GM19193 (cell line): ENCODE measurements around the gene CMTM5.

Experiments
- POLR2A ChIP-seq: IDR thresholded peaks from 4 replicates; pipeline ENCODE4 v1.6.1; 2011; ENCODE audit not compliant: insufficient read depth, insufficient read length; ENCODE audit errors: extremely low read depth

The CMTM5 gene, protein sequence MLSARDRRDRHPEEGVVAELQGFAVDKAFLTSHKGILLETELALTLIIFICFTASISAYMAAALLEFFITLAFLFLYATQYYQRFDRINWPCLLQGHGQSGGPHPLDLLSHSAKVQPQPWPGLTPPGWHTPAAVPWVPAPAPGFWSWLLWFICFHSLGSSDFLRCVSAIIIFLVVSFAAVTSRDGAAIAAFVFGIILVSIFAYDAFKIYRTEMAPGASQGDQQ

DNA sequence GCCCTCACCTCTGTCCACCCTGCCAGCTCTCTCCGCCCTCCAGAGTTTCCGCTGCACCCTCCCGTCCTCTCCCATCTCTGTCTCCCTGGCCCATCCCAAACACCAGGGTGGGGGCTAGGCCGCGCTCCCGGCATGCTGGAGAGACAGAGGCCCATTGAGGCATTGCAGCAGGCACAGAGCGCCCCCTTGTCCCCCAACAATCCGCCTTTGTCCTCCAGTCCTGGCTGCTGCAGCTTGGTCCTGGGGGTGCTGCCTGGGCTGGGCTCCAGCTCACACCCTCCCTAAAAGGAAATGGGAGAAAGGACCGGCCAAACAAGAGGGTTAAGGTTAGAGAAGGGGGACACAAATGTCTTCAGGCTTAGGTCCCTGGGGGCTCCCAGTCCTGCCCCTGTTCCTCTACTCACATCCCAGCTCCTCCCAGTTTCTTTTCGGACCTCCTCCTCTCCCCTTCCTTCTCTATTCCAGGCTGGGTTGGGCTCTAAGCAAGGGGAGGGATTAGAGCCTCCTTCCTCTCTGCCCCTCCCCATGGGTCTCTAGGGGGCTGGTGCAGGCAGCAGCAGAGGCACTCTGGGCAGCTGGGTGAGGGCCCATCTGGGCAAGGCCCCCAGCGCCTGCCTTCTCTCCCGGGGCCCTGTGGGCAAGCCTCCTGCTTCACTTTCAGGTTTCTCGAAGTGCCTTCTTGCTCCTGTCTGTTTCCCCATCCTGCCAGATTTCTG lies at the start of gene CMTM5:
Gene CMTM5, plus strand, starts transcription at position 565 of the 716 bp plus-strand sequence. CDS start 206 bp downstream, outside the sequence.
- TF ChIP-seq POLR2A: no peak

DNA sequence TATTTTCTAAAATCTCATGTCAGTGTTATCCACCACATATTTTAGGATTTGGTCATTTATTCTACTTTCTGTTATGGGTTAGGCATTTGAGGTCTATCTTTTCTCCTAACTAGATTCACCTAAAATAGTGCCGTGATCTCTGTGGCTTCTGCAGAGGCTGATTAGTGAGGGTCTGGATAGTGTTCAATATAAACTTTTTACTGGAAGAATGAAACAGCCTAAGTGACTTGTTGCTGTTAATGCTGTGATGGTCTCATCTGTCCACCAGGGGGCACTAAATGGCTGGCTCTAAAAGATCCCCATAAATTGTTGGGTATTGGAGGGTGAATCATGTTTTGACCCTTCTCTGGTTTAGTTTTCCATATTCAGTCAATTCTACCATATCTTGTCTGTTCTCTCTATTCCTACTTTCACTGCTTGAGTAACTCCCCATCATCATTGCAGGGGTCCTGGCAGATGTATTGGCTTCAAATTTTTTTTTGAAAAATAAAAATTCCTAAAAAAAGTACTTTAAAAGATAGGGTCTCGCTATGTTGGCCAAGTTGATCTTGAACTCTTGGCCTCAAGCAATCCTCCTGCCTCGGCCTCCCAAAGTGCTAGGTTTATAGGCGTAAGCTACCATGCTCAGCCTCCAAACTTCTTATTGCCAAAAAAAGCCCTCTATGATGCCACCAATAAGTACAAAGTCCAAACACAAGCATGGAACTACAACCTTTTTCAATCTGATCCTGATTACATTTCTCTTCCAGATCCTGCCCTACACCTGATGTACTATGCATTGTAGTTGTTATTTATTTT lies 48.7 kb upstream of the CMTM5 start:
- no peak for TF ChIP-seq POLR2A

DNA sequence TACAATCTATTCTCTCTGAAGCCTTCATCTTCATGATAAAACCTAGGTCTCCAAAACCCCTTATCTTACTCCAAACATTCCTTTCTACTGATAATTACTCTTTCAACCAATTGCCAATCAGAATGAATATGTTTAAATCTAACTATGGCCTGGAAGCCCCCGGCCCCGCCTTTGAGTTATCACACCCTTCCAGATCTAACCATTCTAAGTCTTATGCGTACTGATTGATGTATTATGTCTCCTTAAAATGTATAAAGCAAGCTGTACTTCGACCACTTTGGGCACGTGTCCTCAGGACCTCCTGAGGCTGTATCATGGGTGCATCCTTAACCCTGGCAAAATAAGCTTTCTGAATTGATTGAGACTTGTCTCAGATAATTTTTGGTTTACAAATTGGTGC lies 41.2 kb upstream of the CMTM5 start:
- no peak for TF ChIP-seq POLR2A

DNA sequence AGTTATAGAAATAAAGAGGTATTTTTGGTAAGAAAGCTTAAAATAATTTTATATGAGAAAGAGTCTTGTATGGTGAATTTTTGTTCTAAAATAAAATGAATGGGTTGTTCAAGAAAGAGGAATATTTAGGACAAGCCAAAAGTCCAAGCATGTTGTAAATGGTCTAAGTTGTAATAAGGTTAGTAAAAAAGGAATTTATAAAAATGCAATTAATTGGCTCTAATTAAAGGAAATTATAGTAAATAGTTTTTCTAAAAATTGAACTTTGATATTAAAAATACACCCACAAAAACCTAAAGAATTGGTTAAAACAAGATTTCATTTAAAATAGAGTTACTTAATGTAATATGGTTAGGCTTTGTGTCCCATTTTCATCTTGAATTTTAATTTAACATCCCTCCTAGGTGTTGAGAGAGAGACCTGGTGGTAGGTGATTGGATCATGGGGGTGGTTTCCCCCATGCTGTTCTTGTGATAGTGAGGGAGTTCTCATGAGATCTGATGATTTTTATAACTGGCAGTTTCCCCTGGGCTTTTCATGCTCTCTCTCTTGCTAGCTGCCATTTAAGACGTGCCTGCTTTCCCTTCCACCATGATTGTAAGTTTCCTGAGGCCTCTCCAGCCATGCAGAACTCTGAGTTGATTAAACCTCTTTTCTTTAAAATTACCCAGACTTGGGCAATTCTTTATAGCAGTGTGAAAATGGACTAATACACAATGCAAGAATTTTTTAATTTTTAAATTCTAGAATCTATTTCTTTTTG lies 37.2 kb upstream of the CMTM5 start:
- TF ChIP-seq POLR2A: no peak

DNA sequence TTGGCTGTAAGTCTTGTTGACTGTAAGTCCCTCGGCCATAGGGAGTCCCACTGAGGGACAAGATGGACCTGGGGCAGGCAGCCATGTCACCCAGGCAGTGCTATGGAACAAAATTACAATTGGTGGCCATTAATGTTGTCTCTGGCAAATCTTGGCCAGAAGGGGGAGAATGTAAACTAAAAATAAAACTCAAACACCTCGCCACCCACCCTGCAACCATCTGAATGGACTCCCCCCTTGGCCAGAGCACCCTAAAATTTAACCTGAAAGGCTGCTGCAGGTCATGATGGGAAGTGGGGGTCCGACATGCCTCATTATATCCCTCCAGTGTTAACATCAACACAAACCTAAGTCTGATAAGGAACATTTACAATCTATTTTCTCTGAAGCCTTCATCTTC lies 32.4 kb upstream of the CMTM5 start:
- no peak for TF ChIP-seq POLR2A

DNA sequence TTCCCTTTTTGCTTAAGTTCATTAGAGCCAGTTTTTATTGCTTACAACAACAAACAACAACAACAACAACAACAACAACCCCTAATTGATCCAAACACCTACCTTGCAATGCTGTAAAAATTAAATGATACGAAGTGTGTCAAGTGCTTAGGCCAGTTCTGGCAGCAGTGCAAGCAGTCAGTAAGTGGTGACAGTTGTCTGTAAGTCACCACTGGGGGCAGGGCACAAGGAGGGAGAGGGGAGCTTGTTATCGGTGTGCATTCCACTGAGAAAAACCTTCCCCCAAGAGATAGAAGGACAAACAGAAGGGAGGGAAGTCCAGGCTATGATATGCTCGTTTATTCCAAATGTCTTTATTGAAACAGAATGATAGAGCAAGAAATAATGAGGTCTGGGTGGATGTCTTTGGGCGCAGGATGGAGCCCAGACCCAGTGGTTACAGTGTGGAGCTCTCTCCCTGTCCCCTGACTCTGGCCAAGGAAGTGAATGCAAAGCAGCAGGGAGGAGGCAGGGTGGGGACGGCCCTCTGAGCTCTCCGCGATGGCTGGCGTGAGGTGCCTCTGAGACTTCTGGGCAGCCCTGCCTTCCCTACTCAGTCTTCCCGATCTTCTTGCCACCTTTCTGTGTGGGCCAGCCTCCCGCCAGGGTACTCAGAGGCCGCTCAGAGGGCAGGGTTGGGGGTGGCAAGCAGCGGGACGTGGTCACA lies 30.7 kb upstream of the CMTM5 start:
- no peak for TF ChIP-seq POLR2A

DNA sequence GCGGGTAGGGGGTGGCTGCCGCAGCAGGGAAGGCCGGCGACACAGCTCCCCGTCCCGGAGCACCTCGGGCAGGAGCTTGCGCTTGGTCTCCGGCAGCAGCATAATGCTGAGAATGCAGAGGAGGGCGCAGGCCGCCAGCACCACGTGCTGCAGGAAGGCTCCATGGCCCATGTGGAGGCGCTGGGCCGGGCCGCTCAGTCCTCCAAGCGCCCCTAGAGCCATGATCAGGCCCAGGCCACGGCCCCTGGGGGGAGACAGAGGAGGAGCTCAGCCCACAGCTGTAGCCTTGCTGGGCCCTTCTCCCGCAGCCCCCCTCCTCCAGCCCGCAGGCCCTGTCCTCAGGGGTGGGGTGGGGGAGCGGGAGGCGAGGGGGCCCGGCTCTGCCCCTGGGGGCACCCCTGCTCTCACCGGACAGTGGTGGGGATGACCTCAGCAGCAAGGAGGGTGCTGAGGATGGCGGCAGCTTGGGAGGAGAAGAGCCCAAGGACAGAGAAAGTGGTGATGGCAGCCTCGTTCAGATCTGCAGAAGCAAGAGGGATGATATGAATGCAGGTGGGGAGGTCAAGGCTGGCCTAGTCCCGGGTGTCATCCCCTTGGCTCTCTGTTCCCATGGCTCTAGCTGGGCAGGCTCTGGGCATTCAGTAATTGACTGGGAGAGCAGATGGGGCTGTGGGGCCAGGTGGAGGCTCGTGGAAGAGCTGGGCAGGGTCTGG lies 30.0 kb upstream of the CMTM5 start:
- TF ChIP-seq POLR2A: no peak

DNA sequence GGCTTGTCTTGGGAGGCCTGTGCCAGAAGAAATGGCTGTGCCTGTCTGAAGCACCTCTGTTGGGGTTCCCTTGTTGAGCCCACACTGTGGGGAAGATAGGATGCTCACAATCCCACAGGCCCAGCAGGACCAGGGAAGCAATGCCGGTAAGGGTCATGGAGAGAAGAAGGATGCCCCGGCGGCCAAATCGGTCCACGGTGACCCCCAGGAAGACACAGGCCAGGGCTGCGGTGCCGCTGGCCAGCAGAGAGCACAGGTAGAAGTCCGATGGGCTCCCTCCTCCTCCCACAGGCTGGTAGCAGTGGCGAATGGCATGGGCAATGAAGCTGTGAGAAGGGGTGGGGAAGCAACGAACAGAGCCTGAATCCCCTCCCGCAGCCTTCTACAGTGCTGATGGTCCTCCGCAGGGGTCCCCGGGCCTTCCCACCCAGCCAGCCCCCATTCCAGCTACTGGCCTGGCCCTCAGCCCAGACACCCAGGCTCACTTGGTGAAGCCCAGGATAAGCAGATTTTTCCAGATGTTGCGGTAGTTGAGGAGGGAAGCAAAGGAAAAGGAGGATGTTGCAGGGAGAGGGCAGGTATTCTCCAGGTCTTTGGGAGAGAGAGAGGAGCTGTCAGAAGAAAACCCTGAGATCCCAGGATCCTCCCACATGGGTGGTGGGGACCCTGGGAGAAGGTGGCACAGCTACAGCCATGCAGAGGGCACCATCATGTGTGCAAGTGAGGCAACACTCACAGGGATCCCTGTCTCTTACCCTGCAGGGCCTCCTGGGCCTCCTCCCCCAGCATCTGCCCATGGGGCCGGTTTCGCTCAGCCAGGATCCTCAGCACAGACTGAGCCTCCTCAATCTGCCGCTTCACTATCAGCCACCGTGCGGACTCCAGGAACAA lies 29.2 kb upstream of the CMTM5 start:
- no peak for TF ChIP-seq POLR2A

DNA sequence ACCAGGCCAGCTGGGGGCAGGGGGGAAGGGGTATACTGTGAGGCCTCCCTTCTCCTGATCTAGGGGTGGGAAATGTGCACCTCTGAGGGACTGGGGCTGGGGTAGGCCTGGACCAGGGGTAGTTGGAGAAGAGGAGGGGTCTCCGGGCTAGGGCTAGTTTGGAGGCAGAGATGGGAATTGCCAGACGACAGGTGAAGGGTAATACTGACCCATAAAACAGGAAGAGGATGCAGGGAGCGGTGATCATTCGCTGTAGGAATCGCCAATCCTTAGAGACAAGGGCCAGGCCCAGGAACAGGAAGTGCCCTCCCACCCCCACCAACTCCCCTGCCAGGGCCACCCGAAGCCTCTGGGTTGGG lies 28.6 kb upstream of the CMTM5 start:
- TF ChIP-seq POLR2A: no peak

DNA sequence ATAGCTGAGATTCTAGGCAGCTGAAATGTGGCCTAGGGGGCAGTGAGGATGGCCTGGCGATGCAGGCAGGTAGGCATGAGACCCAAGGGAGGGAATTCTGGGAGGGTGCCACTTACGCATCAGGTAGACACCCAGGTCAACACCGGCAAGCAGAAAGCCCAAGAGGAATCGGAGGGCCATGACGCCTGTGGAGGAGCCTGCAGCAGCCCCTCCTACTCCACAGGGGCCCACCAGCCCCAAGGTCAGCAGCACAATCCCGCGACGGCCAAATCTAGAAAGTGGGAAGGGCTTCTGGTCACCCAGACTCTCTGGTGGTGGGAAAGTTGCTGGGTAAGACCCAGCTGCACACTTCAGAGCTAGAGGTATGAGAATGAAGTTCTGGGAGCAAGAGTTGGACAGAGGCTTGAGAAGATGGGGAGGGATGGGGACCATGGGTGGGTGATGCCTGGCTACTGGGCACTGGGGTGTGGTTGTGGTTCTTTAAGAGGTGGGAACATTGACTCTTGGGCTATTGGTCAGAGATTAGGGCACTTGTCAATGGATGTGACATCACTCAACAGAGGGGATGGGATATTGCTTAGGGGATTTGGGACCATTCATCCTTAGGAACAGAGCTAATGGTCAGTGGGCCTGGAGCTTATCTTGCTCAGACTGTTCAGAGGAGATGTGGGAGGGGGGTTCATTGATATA lies 27.5 kb upstream of the CMTM5 start:
- TF ChIP-seq POLR2A: no peak

DNA sequence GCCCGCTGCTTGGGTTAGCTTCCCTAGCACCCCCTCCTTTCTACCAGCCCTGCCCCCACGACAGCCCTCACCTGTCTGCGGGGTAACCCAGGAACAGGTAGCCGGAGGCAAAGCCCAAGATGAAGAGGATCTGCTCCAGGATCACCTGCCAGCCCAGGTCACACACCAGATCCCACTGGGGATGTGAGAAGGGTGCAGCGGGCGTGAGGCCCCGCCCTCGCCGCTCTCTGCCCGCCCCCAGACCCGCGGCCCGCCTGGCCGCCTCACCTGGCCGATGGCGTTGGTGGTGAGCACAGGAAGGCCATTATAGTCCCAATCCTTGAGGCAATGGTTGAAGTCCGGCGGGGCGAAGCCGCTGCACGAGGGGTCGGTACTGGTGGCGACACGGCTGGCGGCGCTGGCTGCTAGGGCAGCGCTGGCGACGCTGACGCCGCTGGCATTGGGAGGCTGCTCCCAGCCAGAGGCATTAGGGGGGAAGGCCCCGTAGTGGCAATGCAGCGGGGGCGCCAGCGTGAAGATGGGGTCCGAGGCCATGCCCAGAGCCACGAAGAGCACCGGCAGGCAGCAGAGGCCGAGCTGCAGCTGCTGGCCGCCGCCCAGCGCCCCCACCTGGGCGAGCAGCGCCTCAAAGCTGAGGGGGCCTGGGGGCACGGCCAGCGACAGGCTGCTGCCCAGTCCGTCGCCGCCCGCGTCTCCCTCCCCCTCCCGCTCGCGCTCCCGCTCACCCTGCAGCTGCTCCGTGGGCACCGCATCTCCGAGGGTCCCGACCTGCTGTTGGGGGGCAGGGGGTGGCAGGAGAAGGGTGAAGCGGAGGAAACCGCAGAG lies 25.0 kb upstream of the CMTM5 start:
- no peak for TF ChIP-seq POLR2A
